IPS-NIHi7 (cell line): ENCODE measurements around the gene ZNF575.

Experiments
- DNase-seq: peaks from one replicate; pipeline ENCODE4 v3.0.0; 2012; ENCODE audit warnings: mixed read lengths; ENCODE audit errors: extremely low spot score

ZNF575 gene, protein sequence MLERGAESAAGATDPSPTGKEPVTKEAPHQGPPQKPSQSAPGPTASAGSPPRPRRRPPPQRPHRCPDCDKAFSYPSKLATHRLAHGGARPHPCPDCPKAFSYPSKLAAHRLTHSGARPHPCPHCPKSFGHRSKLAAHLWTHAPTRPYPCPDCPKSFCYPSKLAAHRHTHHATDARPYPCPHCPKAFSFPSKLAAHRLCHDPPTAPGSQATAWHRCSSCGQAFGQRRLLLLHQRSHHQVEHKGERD

GRCh38 chr19:43532962-43533545 is at the start of gene ZNF575:
Gene ZNF575, plus strand, starts transcription at chr19:43533188. Its CDS starts 1,235 bp downstream, at chr19:43534423.
- peak; percentile 91 for DNase-seq

GRCh38 chr19:43483281-43483680 is 49.7 kb upstream of the ZNF575 start:
- no peak for DNase-seq

- DNase-seq: no peak
Measured at GRCh38 chr19:43485951-43486350, 47.0 kb upstream of the ZNF575 start.

DNA sequence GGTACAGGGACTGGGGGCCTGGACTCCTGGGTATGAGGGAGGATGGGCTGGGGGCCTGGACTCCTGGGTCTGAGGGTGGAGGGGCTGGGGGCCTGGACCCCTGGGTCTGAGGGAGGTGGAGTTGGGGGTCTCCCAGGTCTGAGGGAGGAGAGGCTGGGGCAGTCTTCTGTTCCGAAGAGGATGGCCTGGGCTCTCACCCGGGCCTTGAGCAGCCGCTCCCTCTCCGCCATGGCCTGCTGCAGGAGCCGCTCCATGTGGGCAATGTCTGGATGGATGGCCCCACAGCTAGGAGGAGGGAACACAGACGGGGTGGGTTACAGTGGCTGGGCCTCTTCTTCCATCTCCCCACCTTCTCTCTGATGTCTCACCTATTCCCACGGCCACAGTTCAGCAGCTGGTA is 46.6 kb upstream of the ZNF575 start:
- no peak for DNase-seq

- DNase-seq: no peak
Measured at GRCh38 chr19:43488179-43488578, 44.8 kb upstream of the ZNF575 start.

DNA sequence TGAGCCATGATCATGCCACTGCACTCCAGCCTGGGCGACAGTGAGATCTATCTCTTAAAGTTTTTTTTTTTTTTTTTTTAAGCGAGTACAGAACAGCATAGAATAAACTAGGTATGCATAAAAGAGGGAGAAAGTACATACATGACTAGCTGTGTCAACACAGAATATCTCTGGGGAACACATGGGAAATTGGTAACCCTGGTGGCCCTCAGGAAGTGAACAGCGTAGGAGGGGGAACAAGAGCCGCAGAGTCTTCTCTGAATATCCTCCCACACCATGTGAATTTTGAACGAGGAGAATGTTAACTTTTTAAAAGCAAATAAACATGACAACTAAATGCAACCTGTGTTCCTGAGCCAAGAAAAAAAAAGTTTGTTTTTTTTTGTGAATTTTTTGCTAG is 43.7 kb upstream of the ZNF575 start:
- no peak for DNase-seq

DNA sequence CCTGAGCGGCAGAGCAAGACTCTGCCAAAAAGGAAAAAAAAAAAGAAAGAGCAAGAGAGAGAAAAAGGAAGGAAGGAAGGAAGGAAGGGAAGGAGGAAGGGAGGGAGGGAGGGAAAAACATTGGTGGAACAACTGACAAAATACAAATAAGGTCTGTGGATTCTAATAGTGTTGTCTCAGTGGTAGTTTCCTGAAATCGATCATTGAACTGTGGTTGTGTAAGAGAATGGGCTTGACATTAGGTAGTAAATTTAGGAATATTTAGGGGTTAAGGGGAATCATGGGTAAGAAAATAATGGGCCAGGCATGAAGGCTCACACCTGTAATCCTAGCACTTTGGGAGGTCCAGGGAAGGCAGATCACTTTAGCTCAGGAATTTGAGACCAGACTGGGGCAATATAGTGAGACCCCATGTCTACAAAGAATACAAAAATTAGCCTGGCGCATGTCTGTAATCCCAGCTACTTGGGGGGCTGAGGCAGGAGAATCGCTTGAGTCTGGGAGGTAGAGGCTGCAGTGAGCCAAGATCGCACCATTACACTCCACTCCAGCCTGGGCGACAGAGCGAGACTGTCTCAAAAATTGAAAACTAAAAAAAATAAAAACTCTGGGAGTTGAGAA is 42.9 kb upstream of the ZNF575 start:
- DNase-seq: no peak

GRCh38 chr19:43490759-43491158 is 42.2 kb upstream of the ZNF575 start:
- no peak for DNase-seq

GRCh38 chr19:43495082-43495481 is 37.9 kb upstream of the ZNF575 start:
- DNase-seq: no peak

DNA sequence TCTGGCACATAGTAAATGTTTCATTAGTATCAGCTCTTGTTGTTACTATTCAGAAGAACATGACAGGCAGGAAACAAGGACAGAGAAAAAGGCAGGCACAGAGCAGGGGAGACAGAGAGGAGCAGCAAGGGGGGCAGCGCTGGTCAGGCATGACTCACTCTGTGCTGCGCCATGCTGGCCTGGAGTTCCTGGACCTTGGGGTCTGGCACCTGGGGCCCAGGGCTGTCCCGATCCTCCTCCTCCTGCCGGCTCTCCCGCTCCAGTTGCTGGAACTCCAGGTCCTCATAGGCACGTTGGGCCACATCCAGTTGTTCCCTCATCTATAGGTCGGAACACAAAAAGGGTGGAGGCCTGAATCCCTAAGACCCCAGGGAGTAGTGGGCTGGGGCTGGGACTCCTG is 36.0 kb upstream of the ZNF575 start:
- no peak for DNase-seq

DNA sequence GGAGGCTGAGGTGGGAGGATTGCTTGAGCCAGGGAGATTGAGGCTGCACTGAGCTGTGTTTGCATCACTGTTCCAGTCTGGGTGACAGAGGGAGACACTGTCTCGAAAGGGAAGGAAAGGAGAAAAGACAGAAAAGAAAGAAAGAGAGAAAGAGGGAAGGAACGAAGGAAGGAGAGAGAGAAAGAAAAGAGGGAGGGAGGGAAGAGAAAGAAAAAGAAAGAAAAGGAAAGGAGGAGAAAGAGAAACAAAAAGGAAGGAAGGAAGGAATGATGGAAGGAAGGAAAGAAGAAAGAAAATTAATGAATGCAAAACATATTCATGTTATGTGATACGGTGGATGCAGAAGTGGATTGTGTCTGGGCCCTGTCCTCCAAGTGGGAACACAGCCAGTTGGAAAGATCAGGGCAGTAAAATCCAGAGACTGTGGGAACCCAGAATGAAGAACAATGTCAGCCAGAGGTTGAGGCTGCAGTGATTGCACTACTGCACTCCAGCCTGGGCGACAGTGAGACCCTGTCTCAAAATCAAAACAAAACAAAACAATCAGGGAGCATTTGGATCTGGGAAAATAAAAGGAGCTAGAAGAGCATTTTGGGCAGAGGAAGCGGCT is 34.6 kb upstream of the ZNF575 start:
- no peak for DNase-seq

- no peak for DNase-seq
Measured at GRCh38 chr19:43499042-43499441, 33.9 kb upstream of the ZNF575 start.

DNA sequence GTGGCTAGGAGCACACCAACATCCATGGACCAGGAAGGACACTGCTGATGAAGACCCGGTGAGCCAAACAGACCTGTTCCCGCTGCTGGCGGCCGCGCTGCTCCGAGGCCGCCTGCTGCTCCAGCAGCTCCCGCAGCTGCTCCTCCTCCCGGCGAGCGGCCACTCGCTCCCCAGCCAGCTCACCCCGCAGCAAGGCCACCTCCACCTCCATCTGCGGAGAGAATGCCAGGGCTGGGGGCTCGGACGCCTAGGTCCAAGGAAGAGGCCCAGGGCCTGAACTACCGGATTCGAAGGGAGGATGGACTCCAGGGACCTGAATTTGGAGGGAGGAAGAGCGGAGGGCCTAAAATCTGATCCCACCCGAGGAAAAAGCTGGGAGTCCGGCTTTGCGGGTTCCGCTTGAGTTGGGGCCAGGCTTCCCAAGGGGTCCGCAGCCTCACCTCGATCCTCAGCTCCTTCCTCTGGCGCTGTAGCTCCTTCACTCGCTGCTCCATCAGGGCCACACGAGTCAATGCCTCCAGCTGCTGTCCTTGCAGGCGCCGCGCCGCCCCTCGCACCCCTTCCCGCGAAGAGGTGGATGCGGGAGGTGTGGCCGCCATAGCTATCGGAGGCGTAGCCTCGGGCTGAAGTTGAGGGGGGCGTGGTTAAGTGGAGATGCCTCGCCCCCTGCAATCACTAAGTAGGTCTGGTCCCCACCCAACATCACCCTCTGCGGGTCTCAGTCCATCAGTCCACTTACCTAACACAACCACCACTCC is 31.1 kb upstream of the ZNF575 start:
- peak; percentile 76 for DNase-seq

GRCh38 chr19:43502419-43502976 is 30.5 kb upstream of the ZNF575 start:
- DNase-seq: no peak

- peak; percentile 97 for DNase-seq
Measured at GRCh38 chr19:43503501-43504425, 29.2 kb upstream of the ZNF575 start.

DNA sequence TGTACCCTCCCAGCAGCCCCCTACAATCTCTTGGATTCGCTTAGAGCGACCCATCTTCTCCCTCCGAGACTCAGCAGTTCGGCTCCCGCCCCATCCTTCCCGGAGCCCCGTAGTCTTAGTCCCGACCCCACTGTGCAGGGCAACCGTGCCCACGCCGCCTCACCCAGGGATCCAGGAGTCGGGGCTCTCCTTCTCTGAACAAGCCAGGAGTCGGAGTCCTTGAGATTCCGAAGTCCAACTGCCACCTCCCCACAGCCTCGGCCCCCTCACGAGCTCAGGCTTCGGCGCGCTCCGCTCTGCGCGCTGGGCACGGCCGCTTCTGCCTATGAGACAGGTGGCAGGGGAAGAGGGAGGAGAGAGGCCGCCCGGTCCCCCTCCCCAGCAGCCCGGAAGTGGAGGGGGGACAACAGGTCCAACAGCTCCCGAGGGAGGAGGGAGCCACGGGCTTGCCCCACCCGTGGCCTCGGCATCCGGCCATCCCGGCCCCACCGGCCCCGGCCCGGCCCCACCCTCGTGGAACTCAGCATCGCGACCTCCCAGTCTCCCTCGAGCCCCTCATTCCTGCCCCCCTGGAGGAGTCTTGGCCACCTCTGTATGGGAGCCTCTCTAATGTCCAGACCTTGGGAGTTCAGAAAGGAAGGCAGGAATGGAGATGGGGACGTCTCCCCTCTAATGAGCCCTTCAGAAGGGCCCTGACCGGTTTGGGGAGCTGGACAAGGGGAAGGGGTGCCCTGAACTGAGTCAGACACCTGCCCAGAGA is 28.4 kb upstream of the ZNF575 start, which contains the start of gene PHLDB3:
PHLDB3 (minus strand) TSS at position 321 of the 760 bp plus-strand sequence. CDS start 628 bp downstream, outside the sequence.
- no peak for DNase-seq

- no peak for DNase-seq
Measured at GRCh38 chr19:43505186-43505456, 27.9 kb upstream of the ZNF575 start.

GRCh38 chr19:43505941-43506340 is 27.0 kb upstream of the ZNF575 start:
- DNase-seq: no peak

- no peak for DNase-seq
Measured at GRCh38 chr19:43506629-43507028, 26.4 kb upstream of the ZNF575 start.

GRCh38 chr19:43507880-43508279 is 25.1 kb upstream of the ZNF575 start:
- DNase-seq: no peak
